Hematopoietic multipotent progenitor cell treated with erythropoietin and hydrocortisone succinate and interleukin-3 and kit ligand, for 15 days (in vitro differentiated cells): ENCODE measurements around the gene HIP1R.
"Not testable (repeated sequence)": the region's sequence is repeated elsewhere in the genome, so short reads cannot be mapped to it uniquely, and the experiment has no call there.

Experiments
- DNase-seq: peaks from one replicate; pipeline ENCODE4 v3.0.0-alpha.2; 2015; ENCODE audit warnings: low spot score

Gene HIP1R

GRCh38 chr12:122834921-122835749 lies at the start of gene HIP1R:
Gene HIP1R, plus strand, starts transcription at chr12:122835457. Its CDS starts 94 bp downstream, at chr12:122835551.
- peak; percentile 42 for DNase-seq

GRCh38 chr12:122785503-122785902 lies 49.8 kb upstream of the HIP1R start:
- no peak for DNase-seq

- no peak for DNase-seq
Observed at GRCh38 chr12:122788387-122788786, 46.9 kb upstream of the HIP1R start.

- no peak for DNase-seq
Observed at GRCh38 chr12:122789637-122790036, 45.6 kb upstream of the HIP1R start.

GRCh38 chr12:122790393-122791075 lies 44.7 kb upstream of the HIP1R start:
- DNase-seq, result no peak

- peak; percentile 86 for DNase-seq
Observed at GRCh38 chr12:122793685-122794106, 41.6 kb upstream of the HIP1R start.

- DNase-seq, result no peak
Observed at GRCh38 chr12:122795807-122796206, 39.5 kb upstream of the HIP1R start.

- DNase-seq, result no peak
Observed at GRCh38 chr12:122799641-122800243, 35.5 kb upstream of the HIP1R start.

GRCh38 chr12:122803937-122804336 lies 31.3 kb upstream of the HIP1R start:
- no peak for DNase-seq

GRCh38 chr12:122804957-122805356 lies 30.3 kb upstream of the HIP1R start:
- DNase-seq, result not testable (repeated sequence)

- no peak for DNase-seq
Observed at GRCh38 chr12:122807651-122808050, 27.6 kb upstream of the HIP1R start.

- no peak for DNase-seq
Observed at GRCh38 chr12:122811777-122812176, 23.5 kb upstream of the HIP1R start.

GRCh38 chr12:122813310-122813713 lies 21.9 kb upstream of the HIP1R start:
- DNase-seq, result no peak

GRCh38 chr12:122819209-122819785 lies 16.0 kb upstream of the HIP1R start:
- DNase-seq, result no peak

GRCh38 chr12:122820138-122820537 lies 15.1 kb upstream of the HIP1R start:
- no peak for DNase-seq

GRCh38 chr12:122820838-122821271 lies 14.4 kb upstream of the HIP1R start:
- DNase-seq, result no peak

- no peak for DNase-seq
Observed at GRCh38 chr12:122823429-122823828, 11.8 kb upstream of the HIP1R start.

GRCh38 chr12:122825773-122826724 lies 9.2 kb upstream of the HIP1R start:
- no peak for DNase-seq

GRCh38 chr12:122827258-122827657 lies 8.0 kb upstream of the HIP1R start:
- no peak for DNase-seq

GRCh38 chr12:122830517-122831214 lies 4.6 kb upstream of the HIP1R start:
- peak; percentile 19 for DNase-seq
